OCI-LY1 (cell line): ENCODE results near the gene ALOX5.

ENCODE experiments used
- H2AFZ ChIP-seq: fragments of 200-600 bp; sonication (generic), shearing (Covaris generic); 2 replicates; pipeline ENCODE4 v1.6.0; 2014; ENCODE audit warnings: antibody characterized with exemption, mild to moderate bottlenecking, low read length
- H3F3A ChIP-seq: fragments of 200-600 bp; sonication (generic), shearing (Covaris generic); 2 replicates; pipeline ENCODE4 v1.6.0; 2014; ENCODE audit warnings: mild to moderate bottlenecking, antibody characterized with exemption, low read length, moderate library complexity; ENCODE audit not compliant: insufficient read depth
- H3K27ac ChIP-seq: fragments of 200-600 bp; sonication (generic); 2 replicates; pipeline ENCODE4 v1.5.1; 2014; ENCODE audit warnings: low read length, mixed run types, mild to moderate bottlenecking, low read depth; ENCODE audit not compliant: poor library complexity, severe bottlenecking
- H3K27me3 ChIP-seq: fragments of 200-600 bp; sonication (generic); 2 replicates; pipeline ENCODE4 v1.6.0; 2014; ENCODE audit warnings: antibody characterized with exemption, mild to moderate bottlenecking, low read length, moderate library complexity; ENCODE audit not compliant: insufficient read depth
- H3K36me3 ChIP-seq: fragments of 200-600 bp; sonication (generic); 2 replicates; pipeline ENCODE4 v1.6.1; 2014; ENCODE audit warnings: mild to moderate bottlenecking, antibody characterized with exemption, low read length, moderate library complexity, mixed read lengths; ENCODE audit not compliant: insufficient read depth
- H3K4me1 ChIP-seq: fragments of 200-600 bp; sonication (generic); 2 replicates; pipeline ENCODE4 v1.5.1; 2014; ENCODE audit warnings: mild to moderate bottlenecking, low read length, moderate library complexity; ENCODE audit not compliant: insufficient read depth, severe bottlenecking
- H3K4me2 ChIP-seq: fragments of 200-600 bp; sonication (generic), shearing (Covaris generic); 2 replicates; pipeline ENCODE4 v1.6.1; 2014; ENCODE audit warnings: low read length
- H3K4me3 ChIP-seq: fragments of 200-600 bp; sonication (generic); 2 replicates; pipeline ENCODE4 v1.5.1; 2014; ENCODE audit warnings: low read length, low read depth, mild to moderate bottlenecking, mixed read lengths; ENCODE audit not compliant: poor library complexity, severe bottlenecking
- H3K79me2 ChIP-seq: fragments of 200-600 bp; shearing (Covaris generic); 2 replicates; pipeline ENCODE4 v1.6.1; 2016; ENCODE audit warnings: mixed run types, low read length, mixed read lengths; ENCODE audit not compliant: insufficient read depth
- H3K9ac ChIP-seq: fragments of 200-600 bp; sonication (generic), shearing (Covaris generic); 2 replicates; pipeline ENCODE4 v1.6.1; 2014; ENCODE audit warnings: mild to moderate bottlenecking, low read length, mixed read lengths
- H3K9me2 ChIP-seq: fragments of 200-600 bp; sonication (generic), shearing (Covaris generic); 2 replicates; pipeline ENCODE4 v1.6.1; 2014; ENCODE audit warnings: low read depth, mild to moderate bottlenecking, low read length, mixed read lengths
- H3K9me3 ChIP-seq: fragments of 200-600 bp; shearing (Covaris generic); 2 replicates; pipeline ENCODE4 v1.6.1; 2014; ENCODE audit warnings: low read length, mixed read lengths
- H4K20me1 ChIP-seq: fragments of 200-600 bp; sonication (generic), shearing (Covaris generic); 2 replicates; pipeline ENCODE4 v1.6.0; 2016; ENCODE audit warnings: mild to moderate bottlenecking, low read length; ENCODE audit not compliant: insufficient read depth
- EZH2 ChIP-seq: fragments of 200-600 bp; sonication (generic), shearing (Covaris generic); IDR thresholded peaks from 2 replicates; pipeline ENCODE4 v1.8.0; 2017; ENCODE audit warnings: borderline replicate concordance, mixed run types, mild to moderate bottlenecking, antibody characterized with exemption, low read length, moderate library complexity, mixed read lengths
- TF ChIP-seq, protein P1 (sequence below): fragments of 200-600 bp; sonication (generic), shearing (Covaris generic); IDR thresholded peaks from 2 replicates; pipeline ENCODE4 v1.5.1; 2017; ENCODE audit warnings: mild to moderate bottlenecking, antibody characterized with exemption, low read length, moderate library complexity, mixed read lengths

Gene ALOX5

DNA sequence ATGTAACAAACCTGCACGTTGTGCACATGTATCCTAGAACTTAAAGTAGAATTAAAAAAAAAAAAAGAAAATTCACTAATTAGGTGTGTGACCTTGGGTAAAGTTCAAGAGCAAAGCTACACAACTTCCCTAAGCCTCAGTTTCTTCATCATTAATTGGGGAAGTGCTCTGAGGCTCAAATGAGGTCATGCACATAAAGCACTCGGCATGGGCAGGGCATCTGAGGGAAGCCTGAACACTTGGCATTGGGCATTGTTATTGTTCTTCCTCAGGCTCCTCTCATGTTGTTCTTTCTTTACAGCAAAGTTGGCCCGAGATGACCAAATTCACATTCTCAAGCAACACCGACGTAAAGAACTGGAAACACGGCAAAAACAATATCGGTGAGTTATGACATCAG lies 21.5 kb downstream of the ALOX5 start:
- peaks cover 14% of the 10 kb centered on the region for H3K9me3 ChIP-seq
- peaks cover 11% of the 10 kb centered on the region; the same call in 1 of the 2 replicates for H3K79me2 ChIP-seq
- H3K36me3 ChIP-seq, result peaks cover 78% of the 10 kb centered on the region
- H3K27me3 ChIP-seq, result no peaks in the 10 kb centered on the region
- H4K20me1 ChIP-seq, result no peaks in the 10 kb centered on the region
- H2AFZ ChIP-seq, result no peak overlapping the region
- H3K9ac ChIP-seq, result no peak overlapping the region
- H3K27ac ChIP-seq, result no peak overlapping the region
- H3K9me2 ChIP-seq, result no peaks in the 10 kb centered on the region
- H3F3A ChIP-seq, result no peaks in the 10 kb centered on the region
- no peak for TF ChIP-seq EZH2
- TF ChIP-seq, protein P1, sequence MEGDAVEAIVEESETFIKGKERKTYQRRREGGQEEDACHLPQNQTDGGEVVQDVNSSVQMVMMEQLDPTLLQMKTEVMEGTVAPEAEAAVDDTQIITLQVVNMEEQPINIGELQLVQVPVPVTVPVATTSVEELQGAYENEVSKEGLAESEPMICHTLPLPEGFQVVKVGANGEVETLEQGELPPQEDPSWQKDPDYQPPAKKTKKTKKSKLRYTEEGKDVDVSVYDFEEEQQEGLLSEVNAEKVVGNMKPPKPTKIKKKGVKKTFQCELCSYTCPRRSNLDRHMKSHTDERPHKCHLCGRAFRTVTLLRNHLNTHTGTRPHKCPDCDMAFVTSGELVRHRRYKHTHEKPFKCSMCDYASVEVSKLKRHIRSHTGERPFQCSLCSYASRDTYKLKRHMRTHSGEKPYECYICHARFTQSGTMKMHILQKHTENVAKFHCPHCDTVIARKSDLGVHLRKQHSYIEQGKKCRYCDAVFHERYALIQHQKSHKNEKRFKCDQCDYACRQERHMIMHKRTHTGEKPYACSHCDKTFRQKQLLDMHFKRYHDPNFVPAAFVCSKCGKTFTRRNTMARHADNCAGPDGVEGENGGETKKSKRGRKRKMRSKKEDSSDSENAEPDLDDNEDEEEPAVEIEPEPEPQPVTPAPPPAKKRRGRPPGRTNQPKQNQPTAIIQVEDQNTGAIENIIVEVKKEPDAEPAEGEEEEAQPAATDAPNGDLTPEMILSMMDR, result no peak
- no peaks in the 10 kb centered on the region for H3K4me1 ChIP-seq
- H3K4me2 ChIP-seq, result no peak overlapping the region
- H3K4me3 ChIP-seq, result no peak overlapping the region

DNA sequence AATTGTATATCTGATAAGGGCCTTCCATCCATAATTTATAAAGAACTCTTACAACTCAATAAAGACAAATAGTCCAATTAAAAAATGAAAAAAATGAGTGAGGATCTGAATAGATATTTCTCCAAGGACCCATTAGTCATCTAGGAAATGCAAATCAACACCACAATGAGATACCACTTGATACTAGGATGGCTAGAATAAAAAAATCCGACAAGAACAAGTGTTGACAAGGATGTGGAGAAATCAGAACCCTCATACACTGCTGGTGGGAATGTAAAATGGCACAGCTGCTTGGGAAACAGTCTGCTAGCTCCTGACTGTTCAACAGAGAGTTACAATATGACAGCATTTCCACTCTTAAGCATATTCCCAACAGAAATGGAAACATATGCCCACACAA lies 24.6 kb downstream of the ALOX5 start:
- Histone ChIP-seq H3K9ac (no peak overlapping the region), H3K9me2 (no peaks in the 10 kb centered on the region), H3K4me2 (no peak overlapping the region), H3K79me2 (peaks cover 25% of the 10 kb centered on the region), H3K27me3 (no peaks in the 10 kb centered on the region), H3K4me3 (no peak overlapping the region), H3K4me1 (no peaks in the 10 kb centered on the region), H2AFZ (no peak overlapping the region), H3K27ac (no peak overlapping the region), H3K36me3 (peaks cover 94% of the 10 kb centered on the region), H3F3A (no peaks in the 10 kb centered on the region), H3K9me3 (peaks cover 14% of the 10 kb centered on the region), H4K20me1 (no peaks in the 10 kb centered on the region)
- TF ChIP-seq EZH2, result no peak
- TF ChIP-seq, protein P1, result no peak

DNA sequence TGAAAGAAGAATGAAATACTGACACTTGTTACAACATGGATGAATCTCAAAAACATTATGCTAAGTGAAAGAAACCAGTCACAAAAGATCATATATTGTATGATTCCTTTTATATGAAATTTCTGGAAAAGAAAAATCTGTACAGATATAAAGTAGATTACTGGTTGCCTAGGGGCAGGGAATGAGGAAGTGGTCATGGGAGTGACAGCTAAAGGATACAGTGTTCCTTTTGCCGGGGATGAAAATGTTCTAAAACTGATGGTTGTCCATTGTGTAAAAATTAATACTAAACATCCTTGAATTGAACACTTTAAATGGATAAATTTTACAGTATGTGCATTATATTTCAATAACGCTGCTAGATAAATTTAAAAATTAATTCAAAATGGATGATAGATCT lies 25.1 kb downstream of the ALOX5 start:
- Histone ChIP-seq H3K79me2 (peaks cover 29% of the 10 kb centered on the region), H3K4me1 (no peaks in the 10 kb centered on the region), H3K9ac (no peak overlapping the region)

More for the DNA sequence above, 25.1 kb downstream of the ALOX5 start:
- H3K4me2 ChIP-seq, result no peak overlapping the region
- no peaks in the 10 kb centered on the region for H4K20me1 ChIP-seq
- no peak overlapping the region for H3K27ac ChIP-seq
- no peak overlapping the region for H2AFZ ChIP-seq
- H3K4me3 ChIP-seq, result no peak overlapping the region
- no peaks in the 10 kb centered on the region for H3F3A ChIP-seq
- peaks cover 95% of the 10 kb centered on the region for H3K36me3 ChIP-seq
- no peak for TF ChIP-seq EZH2
- TF ChIP-seq, protein P1, result no peak
- H3K9me2 ChIP-seq, result no peaks in the 10 kb centered on the region
- no peaks in the 10 kb centered on the region for H3K27me3 ChIP-seq
- peaks cover 14% of the 10 kb centered on the region for H3K9me3 ChIP-seq
